ENCODE measurements around the gene PDHA1.

PDHA1 gene

GRCh38 chrX:19389227-19389845 is 45.6 kb downstream of the PDHA1 start:
- H3K4me1 ChIP-seq (ENCODE audit: control insufficient read depth in 2 of 2, insufficient read depth in 1 of 2, low read depth in 1 of 2, low read length in 2 of 2), result no peaks in the 10 kb centered on the region
- H3K4ac ChIP-seq (ENCODE audit: low read length), result no peak overlapping the region
- no peak for DNase-seq (ENCODE audit: low spot score)
- H4K91ac ChIP-seq (ENCODE audit: low read depth, low read length, poor library complexity), result no peak overlapping the region
- H2BK120ac ChIP-seq (ENCODE audit: low read depth, low read length), result no peak overlapping the region
- no peak overlapping the region for H2AK5ac ChIP-seq (ENCODE audit: low read depth, low read length)
- no peaks in the 10 kb centered on the region for H3K79me1 ChIP-seq (ENCODE audit: low read depth, low read length)
- no CpG with 5 or more reads among the region's 4 CpGs for WGBS, 2 donors (ENCODE audit: extremely low coverage in 2 of 2, insufficient read length in 2 of 2, insufficient replicate concordance in 1 of 2)
- H4K8ac ChIP-seq (ENCODE audit: low read depth, low read length), result no peak overlapping the region
- no peak overlapping the region for H2BK12ac ChIP-seq (ENCODE audit: low read length)
- no peak overlapping the region for H3K4me3 ChIP-seq (ENCODE audit: low read length in 2 of 2)
- H3K18ac ChIP-seq (ENCODE audit: low read length), result no peak overlapping the region
- no peak overlapping the region for H2AFZ ChIP-seq (ENCODE audit: low read length)
- H3K9ac ChIP-seq (ENCODE audit: low read depth, low read length, poor library complexity), result no peak overlapping the region
- H3K23ac ChIP-seq (ENCODE audit: low read depth, low read length, poor library complexity), result no peak overlapping the region
- no peak overlapping the region for H2BK15ac ChIP-seq (ENCODE audit: low read length)
- no peaks in the 10 kb centered on the region for H3K9me3 ChIP-seq (replicated peaks in 1 of 2; ENCODE audit: control insufficient read depth in 2 of 2, insufficient read depth in 1 of 2, low read depth in 1 of 2, low read length in 2 of 2)
- no peak overlapping the region for H2BK5ac ChIP-seq (ENCODE audit: low read length)
- H3K14ac ChIP-seq (ENCODE audit: low read length), result no peak overlapping the region
- H3K27me3 ChIP-seq (ENCODE audit: control insufficient read depth in 3 of 3, insufficient read depth in 3 of 3, low read depth in 1 of 3, low read length in 3 of 3), result peaks cover 0 to 2% (median 0%) of the 10 kb centered on the region in 3 experiments
- H3K4me2 ChIP-seq (ENCODE audit: insufficient read depth, low read length, poor library complexity, severe bottlenecking), result no peak overlapping the region
- no peaks in the 10 kb centered on the region for H3K36me3 ChIP-seq (replicated peaks in 1 of 2; ENCODE audit: control insufficient read depth in 2 of 2, insufficient read depth in 2 of 2, low read length in 2 of 2)
- H3K27ac ChIP-seq (replicated peaks; ENCODE audit: low read length), result no peak overlapping the region

- no CpG with 5 or more reads among the region's 12 CpGs for WGBS, 2 donors (ENCODE audit: extremely low coverage in 2 of 2, insufficient read length in 2 of 2, insufficient replicate concordance in 1 of 2)
- H3K36me3 ChIP-seq (replicated peaks in 1 of 2; ENCODE audit: control insufficient read depth in 2 of 2, insufficient read depth in 2 of 2, low read length in 2 of 2), result no peaks in the 10 kb centered on the region
- no peaks in the 10 kb centered on the region for H3K4me1 ChIP-seq (ENCODE audit: control insufficient read depth in 2 of 2, insufficient read depth in 1 of 2, low read depth in 1 of 2, low read length in 2 of 2)
- H3K4me2 ChIP-seq (ENCODE audit: insufficient read depth, low read length, poor library complexity, severe bottlenecking), result no peak overlapping the region
- no peaks in the 10 kb centered on the region for H3K79me1 ChIP-seq (ENCODE audit: low read depth, low read length)
- H3K9me3 ChIP-seq (replicated peaks in 1 of 2; ENCODE audit: control insufficient read depth in 2 of 2, insufficient read depth in 1 of 2, low read depth in 1 of 2, low read length in 2 of 2), result no peaks in the 10 kb centered on the region
- H3K27me3 ChIP-seq (ENCODE audit: control insufficient read depth in 3 of 3, insufficient read depth in 3 of 3, low read depth in 1 of 3, low read length in 3 of 3), result no peaks in the 10 kb centered on the region
- no peak overlapping the region for H3K9ac ChIP-seq (ENCODE audit: low read depth, low read length, poor library complexity)
- H3K23ac ChIP-seq (ENCODE audit: low read depth, low read length, poor library complexity), result no peak overlapping the region
- H2BK15ac ChIP-seq (ENCODE audit: low read length), result no peak overlapping the region
- no peak overlapping the region for H3K14ac ChIP-seq (ENCODE audit: low read length)
- no peak overlapping the region for H3K27ac ChIP-seq (replicated peaks; ENCODE audit: low read length)
- H3K4ac ChIP-seq (ENCODE audit: low read length), result no peak overlapping the region
- H3K4me3 ChIP-seq (ENCODE audit: low read length in 2 of 2), result no peak overlapping the region
- no peak overlapping the region for H3K18ac ChIP-seq (ENCODE audit: low read length)
- no peak overlapping the region for H2BK12ac ChIP-seq (ENCODE audit: low read length)
- no peak overlapping the region for H2BK120ac ChIP-seq (ENCODE audit: low read depth, low read length)
- H4K8ac ChIP-seq (ENCODE audit: low read depth, low read length), result no peak overlapping the region
- no peak overlapping the region for H2AFZ ChIP-seq (ENCODE audit: low read length)
- no peak for DNase-seq (ENCODE audit: low spot score)
- H2AK5ac ChIP-seq (ENCODE audit: low read depth, low read length), result no peak overlapping the region
- H2BK5ac ChIP-seq (ENCODE audit: low read length), result no peak overlapping the region
- H4K91ac ChIP-seq (ENCODE audit: low read depth, low read length, poor library complexity), result no peak overlapping the region
These were observed 48.4 kb downstream of the PDHA1 start for GRCh38 chrX:19392078-19392477.

GRCh38 chrX:19392703-19393102 is 49.0 kb downstream of the PDHA1 start:
- no CpG with 5 or more reads among the region's 4 CpGs for WGBS, 2 donors (ENCODE audit: extremely low coverage in 2 of 2, insufficient read length in 2 of 2, insufficient replicate concordance in 1 of 2)
- Histone ChIP-seq H3K79me1 (ENCODE audit: low read depth, low read length) (no peaks in the 10 kb centered on the region), H3K18ac (ENCODE audit: low read length) (no peak overlapping the region), H2BK15ac (ENCODE audit: low read length) (no peak overlapping the region), H2AK5ac (ENCODE audit: low read depth, low read length) (no peak overlapping the region), H2BK5ac (ENCODE audit: low read length) (no peak overlapping the region), H3K23ac (ENCODE audit: low read depth, low read length, poor library complexity) (no peak overlapping the region), H3K14ac (ENCODE audit: low read length) (no peak overlapping the region), H3K4me3 (ENCODE audit: low read length in 2 of 2) (no peak overlapping the region), H3K4ac (ENCODE audit: low read length) (no peak overlapping the region), H2AFZ (ENCODE audit: low read length) (no peak overlapping the region), H3K9me3 (replicated peaks in 1 of 2; ENCODE audit: control insufficient read depth in 2 of 2, insufficient read depth in 1 of 2, low read depth in 1 of 2, low read length in 2 of 2) (no peaks in the 10 kb centered on the region), H2BK120ac (ENCODE audit: low read depth, low read length) (no peak overlapping the region), H3K27ac (replicated peaks; ENCODE audit: low read length) (no peak overlapping the region), H3K4me1 (ENCODE audit: control insufficient read depth in 2 of 2, insufficient read depth in 1 of 2, low read depth in 1 of 2, low read length in 2 of 2) (no peaks in the 10 kb centered on the region), H3K36me3 (replicated peaks in 1 of 2; ENCODE audit: control insufficient read depth in 2 of 2, insufficient read depth in 2 of 2, low read length in 2 of 2) (no peaks in the 10 kb centered on the region), H4K8ac (ENCODE audit: low read depth, low read length) (no peak overlapping the region), H3K27me3 (ENCODE audit: control insufficient read depth in 3 of 3, insufficient read depth in 3 of 3, low read depth in 1 of 3, low read length in 3 of 3) (no peaks in the 10 kb centered on the region), H3K4me2 (ENCODE audit: insufficient read depth, low read length, poor library complexity, severe bottlenecking) (no peak overlapping the region), H3K9ac (ENCODE audit: low read depth, low read length, poor library complexity) (no peak overlapping the region), H4K91ac (ENCODE audit: low read depth, low read length, poor library complexity) (no peak overlapping the region), H2BK12ac (ENCODE audit: low read length) (no peak overlapping the region)
- DNase-seq (ENCODE audit: low spot score), result no peak

GRCh38 chrX:19403696-19404095 is 60.0 kb downstream of the PDHA1 start:
- H3K14ac ChIP-seq (ENCODE audit: low read length), result no peak overlapping the region
- no peaks in the 10 kb centered on the region for H3K4me1 ChIP-seq (ENCODE audit: control insufficient read depth in 2 of 2, insufficient read depth in 1 of 2, low read depth in 1 of 2, low read length in 2 of 2)
- H3K23ac ChIP-seq (ENCODE audit: low read depth, low read length, poor library complexity), result no peak overlapping the region
- no peak overlapping the region for H3K18ac ChIP-seq (ENCODE audit: low read length)
- no peak for DNase-seq (ENCODE audit: low spot score)
- H2BK15ac ChIP-seq (ENCODE audit: low read length), result no peak overlapping the region
- no peaks in the 10 kb centered on the region for H3K36me3 ChIP-seq (replicated peaks in 1 of 2; ENCODE audit: control insufficient read depth in 2 of 2, insufficient read depth in 2 of 2, low read length in 2 of 2)
- no peak overlapping the region for H2BK120ac ChIP-seq (ENCODE audit: low read depth, low read length)
- H3K9me3 ChIP-seq (replicated peaks in 1 of 2; ENCODE audit: control insufficient read depth in 2 of 2, insufficient read depth in 1 of 2, low read depth in 1 of 2, low read length in 2 of 2), result no peaks in the 10 kb centered on the region
- H2AK5ac ChIP-seq (ENCODE audit: low read depth, low read length), result no peak overlapping the region
- no peak overlapping the region for H3K4me2 ChIP-seq (ENCODE audit: insufficient read depth, low read length, poor library complexity, severe bottlenecking)
- H4K8ac ChIP-seq (ENCODE audit: low read depth, low read length), result no peak overlapping the region
- H2BK5ac ChIP-seq (ENCODE audit: low read length), result no peak overlapping the region
- no peak overlapping the region for H3K4ac ChIP-seq (ENCODE audit: low read length)
- no peak overlapping the region for H3K4me3 ChIP-seq (ENCODE audit: low read length in 2 of 2)
- no peak overlapping the region for H2AFZ ChIP-seq (ENCODE audit: low read length)
- no peak overlapping the region for H3K9ac ChIP-seq (ENCODE audit: low read depth, low read length, poor library complexity)
- no peaks in the 10 kb centered on the region for H3K27me3 ChIP-seq (ENCODE audit: control insufficient read depth in 3 of 3, insufficient read depth in 3 of 3, low read depth in 1 of 3, low read length in 3 of 3)
- no peaks in the 10 kb centered on the region for H3K79me1 ChIP-seq (ENCODE audit: low read depth, low read length)
- H3K27ac ChIP-seq (replicated peaks; ENCODE audit: low read length), result no peak overlapping the region
- no peak overlapping the region for H4K91ac ChIP-seq (ENCODE audit: low read depth, low read length, poor library complexity)
- no peak overlapping the region for H2BK12ac ChIP-seq (ENCODE audit: low read length)
